HG02852 (cell line): Measurements from ENCODE around the gene CELSR2.
"Not testable (repeated sequence)": the region's sequence is repeated elsewhere in the genome, so short reads cannot be mapped to it uniquely, and the experiment has no call there.

ENCODE experiments used
- ATAC-seq: cut with Tn5 transposase; IDR thresholded peaks from one replicate; pipeline ENCODE4 v1.9.1; 2021; ENCODE audit warnings: mild to moderate bottlenecking, moderate library complexity; ENCODE audit not compliant: unreplicated experiment

CELSR2 gene

GRCh38 chr1:109274533-109275476 lies 25.5 kb downstream of the CELSR2 start:
- no peak for ATAC-seq

- ATAC-seq, result no peak
Observed at GRCh38 chr1:109275706-109276345, 26.5 kb downstream of the CELSR2 start.

DNA sequence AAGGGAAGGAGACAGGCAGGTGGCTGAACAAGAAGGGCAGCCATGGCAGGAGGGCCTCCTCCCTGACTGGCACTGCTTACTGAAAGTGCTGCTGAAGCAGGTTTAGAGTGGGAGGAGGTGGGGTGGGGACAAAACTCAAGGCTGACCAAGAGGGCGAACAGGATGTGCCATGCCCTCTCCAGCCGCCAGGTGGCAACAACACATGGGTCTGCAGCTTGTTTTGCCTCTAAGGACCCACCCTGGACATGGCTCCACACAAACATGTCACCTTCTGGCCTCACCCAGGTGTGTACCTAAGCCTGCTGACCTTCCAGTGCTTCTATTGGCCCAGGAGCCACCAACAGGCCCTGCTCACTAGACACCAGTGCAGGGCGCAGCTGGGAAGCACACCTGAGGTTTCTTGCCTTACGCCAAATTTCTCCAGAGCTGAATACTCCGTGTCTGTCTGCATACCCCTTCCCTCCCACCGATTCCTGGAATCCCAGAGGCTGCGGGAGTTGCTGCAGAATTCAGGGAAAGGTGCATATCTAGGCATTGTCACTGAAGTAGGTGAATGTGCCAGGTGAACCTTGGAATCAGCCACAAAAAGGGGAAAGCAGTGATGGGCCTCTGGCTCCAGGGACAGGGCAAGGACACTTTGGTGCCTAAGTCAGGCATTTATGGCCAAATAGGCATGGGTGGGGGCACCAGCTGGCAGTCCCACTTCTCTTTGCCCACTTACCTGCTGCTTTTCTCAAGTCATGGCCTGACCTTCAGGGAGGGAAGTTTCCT lies 28.3 kb downstream of the CELSR2 start:
- peak; percentile 88 for ATAC-seq

GRCh38 chr1:109279615-109280278 lies 30.4 kb downstream of the CELSR2 start:
- no peak for ATAC-seq

- ATAC-seq, result no peak
Observed at GRCh38 chr1:109280862-109281261, 31.5 kb downstream of the CELSR2 start.

DNA sequence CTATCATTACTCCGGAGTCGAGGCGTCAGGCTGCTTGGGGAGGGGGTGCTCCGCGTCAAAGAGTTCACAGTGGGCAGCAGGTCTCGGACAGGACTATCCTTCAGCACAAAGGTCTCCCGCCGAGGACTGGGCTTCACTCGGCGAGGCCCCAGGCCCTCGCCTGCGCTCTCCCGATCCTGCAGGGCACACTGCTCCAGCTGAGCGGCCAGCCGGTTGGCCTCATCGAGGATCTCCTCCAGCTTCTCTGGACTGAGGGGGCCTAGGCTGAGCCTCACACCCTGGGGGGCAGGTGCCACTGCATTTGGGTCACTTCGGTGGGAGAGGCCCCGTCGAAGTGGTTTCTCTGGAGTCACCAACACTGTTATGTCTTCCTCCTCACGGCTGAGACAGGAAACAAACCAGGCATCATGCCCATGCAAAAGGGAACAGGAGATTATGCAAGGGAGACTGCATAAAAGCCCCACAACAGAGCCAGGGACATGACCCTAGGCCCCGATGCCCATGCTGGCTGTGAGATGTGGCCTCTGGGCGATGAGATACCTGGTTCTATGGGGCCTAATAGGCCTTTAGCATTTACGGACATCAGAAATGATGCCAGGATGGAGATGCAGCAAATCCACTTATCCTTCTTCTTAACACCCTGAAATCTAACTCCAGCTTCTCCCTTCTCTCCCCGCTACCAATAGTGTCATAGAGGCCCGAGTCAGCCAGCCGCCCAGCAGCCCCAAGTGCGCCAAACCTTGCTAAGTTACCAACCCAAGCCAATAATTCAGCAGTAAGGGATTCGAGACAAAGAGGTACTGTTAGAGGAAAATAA lies 32.5 kb downstream of the CELSR2 start:
- no peak for ATAC-seq

GRCh38 chr1:109282497-109282951 lies 33.2 kb downstream of the CELSR2 start:
- ATAC-seq, result no peak

DNA sequence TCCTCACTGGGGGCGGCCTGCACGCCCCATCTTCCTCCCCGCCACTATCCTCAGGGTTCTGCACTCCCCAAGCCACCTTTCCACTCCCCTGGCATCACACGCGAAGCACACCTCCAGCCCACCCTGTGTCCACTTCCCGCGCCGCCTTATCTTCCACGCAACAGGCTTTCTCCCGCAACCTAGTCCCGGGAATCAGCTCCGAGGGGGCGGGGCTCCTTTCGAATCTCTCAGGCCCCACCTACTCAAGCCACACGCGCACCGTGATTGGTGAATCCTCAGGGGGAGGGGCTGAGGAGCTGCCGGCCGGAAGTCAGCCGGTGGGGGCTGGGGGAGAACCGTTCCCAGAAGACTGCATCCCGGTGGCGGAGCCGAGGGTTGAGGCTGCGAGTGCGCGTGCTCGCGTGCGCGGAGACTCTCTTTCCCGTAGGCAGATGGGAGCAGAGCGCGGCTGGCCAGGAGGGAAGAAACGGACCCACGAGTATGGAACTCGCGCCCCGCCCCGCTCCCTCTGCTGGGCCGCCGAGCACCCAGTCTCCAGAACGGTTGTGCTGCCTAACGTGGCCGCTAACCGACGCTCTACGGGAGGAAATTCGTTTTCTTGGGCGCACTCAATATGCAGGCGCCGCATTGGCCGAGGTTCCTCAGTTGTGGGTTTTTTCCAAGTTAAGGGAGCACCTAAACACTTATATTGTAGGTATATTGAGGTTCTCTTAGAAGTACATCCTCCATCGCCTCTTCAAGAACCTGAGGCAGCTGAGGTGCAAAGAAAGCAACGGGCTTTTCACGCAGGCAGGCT lies 33.8 kb downstream of the CELSR2 start, which contains the start of gene PSRC1:
Gene PSRC1, minus strand, starts transcription at position 194 of the 796 bp plus-strand sequence.
- ATAC-seq, result peak; percentile 98

- peak; percentile 25 for ATAC-seq
Observed at GRCh38 chr1:109283748-109284600, 34.6 kb downstream of the CELSR2 start.

DNA sequence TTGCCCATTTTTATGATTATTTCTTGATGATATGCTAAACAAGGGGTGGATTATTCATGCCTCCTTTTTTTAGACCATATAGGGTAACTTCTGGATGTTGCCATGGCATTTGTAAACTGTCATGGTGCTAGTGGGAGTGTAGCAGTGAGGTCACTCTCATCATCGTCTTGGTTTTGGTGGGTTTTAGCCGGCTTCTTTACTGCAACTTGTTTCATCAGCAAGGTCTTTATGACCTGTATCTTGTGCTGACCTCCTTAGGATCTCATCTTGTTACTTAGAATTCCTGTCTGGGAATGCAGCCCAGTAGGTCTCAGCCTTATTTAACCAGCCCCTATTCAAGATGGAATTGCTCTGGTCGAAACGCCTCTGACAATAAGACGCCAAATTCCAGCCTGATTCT lies 37.4 kb downstream of the CELSR2 start:
- not testable (repeated sequence) for ATAC-seq

DNA sequence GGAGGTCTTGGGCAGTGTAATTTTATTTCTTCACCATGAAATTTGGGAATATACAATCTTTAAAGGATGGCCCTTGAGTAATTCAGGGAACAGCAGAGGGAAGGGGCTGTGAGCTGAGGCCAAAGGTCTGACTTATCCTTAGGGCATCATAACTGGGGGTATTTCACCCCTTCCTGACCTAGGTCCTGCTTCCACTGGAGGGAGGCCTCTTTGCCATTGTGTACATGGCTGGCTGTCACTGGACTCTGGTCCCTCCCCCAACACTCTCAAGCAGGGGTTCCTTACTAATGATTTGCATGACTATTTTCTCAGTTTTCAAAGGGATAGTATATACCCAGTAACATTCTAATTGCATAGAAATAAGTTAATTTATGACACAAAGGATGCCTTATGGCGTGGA lies 40.8 kb downstream of the CELSR2 start:
- ATAC-seq, result no peak

DNA sequence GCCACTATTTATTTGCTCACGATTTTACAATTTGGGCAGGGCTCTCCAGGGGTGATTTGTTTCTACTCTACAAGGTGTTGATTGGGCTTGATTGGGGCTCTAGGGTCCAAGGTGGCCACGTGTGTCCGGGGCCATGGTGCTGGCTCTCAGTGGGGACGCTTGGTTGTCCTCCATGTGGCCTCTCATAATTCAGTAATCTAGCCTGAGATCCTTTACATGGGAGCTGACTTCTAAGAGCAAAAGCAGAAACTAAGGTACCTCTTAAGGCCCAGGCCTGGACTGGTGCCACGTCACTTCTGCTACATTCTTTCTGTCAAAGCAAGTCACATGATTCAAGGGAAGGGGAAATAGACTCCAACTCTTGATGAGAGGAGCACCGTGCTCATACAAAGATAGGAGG lies 41.7 kb downstream of the CELSR2 start:
- ATAC-seq, result no peak

- no peak for ATAC-seq
Observed at GRCh38 chr1:109292364-109292763, 43.0 kb downstream of the CELSR2 start.

GRCh38 chr1:109293026-109293425 lies 43.7 kb downstream of the CELSR2 start:
- ATAC-seq, result no peak

DNA sequence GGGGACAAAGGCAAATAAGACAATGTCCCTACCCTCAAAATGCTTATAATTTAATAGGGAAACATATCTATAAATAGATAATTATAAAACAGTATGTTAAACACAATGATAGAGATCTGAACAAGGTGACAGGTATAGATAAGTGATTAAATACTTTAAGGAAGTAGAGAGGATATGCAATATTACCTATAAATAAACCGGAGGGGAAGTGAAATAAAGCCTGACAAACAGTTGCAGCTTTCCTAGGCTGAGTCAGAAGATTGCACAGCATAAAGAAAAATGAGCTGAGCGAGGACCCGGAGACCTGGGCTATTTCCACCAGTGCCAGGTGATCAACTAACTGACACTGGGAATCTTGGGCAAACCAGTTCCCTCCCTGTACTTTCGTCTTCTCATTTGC lies 45.1 kb downstream of the CELSR2 start:
- no peak for ATAC-seq

GRCh38 chr1:109295712-109296415 lies 46.5 kb downstream of the CELSR2 start:
- ATAC-seq, result no peak

- ATAC-seq, result no peak
Observed at GRCh38 chr1:109296782-109297181, 47.4 kb downstream of the CELSR2 start.
